ENCODE results near the gene AGTRAP. TPM values are rescaled to one million over a fixed set of nuclear protein-coding genes. Genes with fewer than 3 reads are reported as not detected.

The AGTRAP gene
- total and polyA plus RNA-seq, 2 of the 8 experiments (the other 6 are each of a cell fraction or from before 2014, with no cell fraction given) = 69.7 to 192 TPM

DNA sequence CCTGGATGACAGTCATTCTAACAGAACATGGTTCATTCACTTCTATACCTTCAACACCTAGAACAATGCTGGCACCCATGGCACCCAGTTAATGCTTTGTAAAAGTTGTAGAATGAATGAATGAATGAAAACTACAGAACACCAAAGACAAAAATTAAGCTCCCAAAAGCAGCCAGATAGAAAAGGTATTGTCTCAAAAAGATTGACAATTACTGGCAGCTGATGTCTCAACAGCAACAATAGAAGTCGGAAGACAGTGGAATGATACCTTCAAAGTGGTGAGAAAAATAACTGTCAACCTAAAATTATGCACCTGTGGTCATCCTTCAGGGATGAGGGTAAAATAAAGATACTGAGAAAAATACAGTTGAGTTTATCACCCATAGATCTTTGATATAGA is 21.1 kb downstream of the AGTRAP start:
- Histone ChIP-seq H3K9me3 (ENCODE audit: insufficient read depth in 2 of 2, low read depth in 1 of 2, low read length in 1 of 2) (peaks cover 0 to 5% of the 10 kb centered on the region in 2 experiments; a peak in 1 of 4 replicates), H4K5ac (ENCODE audit: insufficient read length, low read depth, low read length) (no peak overlapping the region), H2BK15ac (ENCODE audit: low read length) (no peak overlapping the region), H2BK12ac (ENCODE audit: low read depth, low read length) (no peak overlapping the region), H2AK5ac (ENCODE audit: low read depth, low read length) (no peak overlapping the region), H2BK120ac (replicated peaks; ENCODE audit: low read depth, low read length) (no peak overlapping the region), H3K79me2 (ENCODE audit: control insufficient read depth in 1 of 2, insufficient read depth in 2 of 2, low read length in 2 of 2) (no peaks in the 10 kb centered on the region), H2BK20ac (ENCODE audit: low read length) (no peak overlapping the region), H3K18ac (ENCODE audit: extremely low read depth, low read length) (no peak overlapping the region), H3K4me3 (ENCODE audit: extremely low read depth in 1 of 4, insufficient read depth in 2 of 4, low read depth in 3 of 4, low read length in 4 of 4) (no peak overlapping the region), H3K14ac (ENCODE audit: insufficient read length) (no peak overlapping the region), H3K4ac (replicated peaks; ENCODE audit: insufficient read length, low read depth, low read length) (no peak overlapping the region), H4K8ac (ENCODE audit: extremely low read depth, insufficient read depth, low read length) (no peak overlapping the region), H3K23ac (ENCODE audit: insufficient read length) (no peak overlapping the region), H3K27me3 (replicated peaks in 1 of 4; ENCODE audit: control insufficient read depth in 3 of 4, extremely low read depth in 1 of 4, insufficient read depth in 3 of 4, low read length in 3 of 4) (peaks cover 7 to 18% (median 17%) of the 10 kb centered on the region in 4 experiments), H3K9ac (replicated peaks in 1 of 4; ENCODE audit: extremely low read depth in 1 of 4, low read depth in 3 of 4, low read length in 3 of 4) (no peak overlapping the region), H3K4me2 (ENCODE audit: insufficient read depth in 1 of 2, low read depth in 2 of 2, low read length in 2 of 2) (no peak overlapping the region), H3K23me2 (ENCODE audit: low read depth, low read length) (no peaks in the 10 kb centered on the region; the same call in 1 of the 2 replicates), H4K20me1 (replicated peaks in 1 of 2; ENCODE audit: control insufficient read depth in 1 of 2, insufficient read depth in 2 of 2, low read length in 2 of 2) (peaks cover 0 to 1% of the 10 kb centered on the region in 2 experiments), H4K91ac (replicated peaks; ENCODE audit: insufficient read length, low read length) (no peak overlapping the region), H3K36me3 (ENCODE audit: control insufficient read depth in 2 of 4, insufficient read depth in 4 of 4, low read length in 3 of 4) (no peaks in the 10 kb centered on the region), H3K56ac (replicated peaks; ENCODE audit: insufficient read length, low read depth, low read length) (no peak overlapping the region), H3K79me1 (ENCODE audit: low read depth, low read length) (no peaks in the 10 kb centered on the region), H2BK5ac (ENCODE audit: low read depth, low read length) (no peak overlapping the region), H2AFZ (ENCODE audit: low read length) (no peak overlapping the region), H3K27ac (ENCODE audit: low read depth, low read length) (no peak overlapping the region), H3K4me1 (replicated peaks in 1 of 4; ENCODE audit: control insufficient read depth in 3 of 4, insufficient read depth in 4 of 4, low read length in 3 of 4) (peaks cover 0 to 17% (median 10%) of the 10 kb centered on the region in 4 experiments; a peak in 6 of 7 replicates)
- ChIA-PET CTCF (ENCODE audit: partially characterized antibody) (interaction anchor here (1.0 kb wide), 2 partner anchors 13 to 28 kb away, joined by 3 to 5 read pairs; no protein-coding TSS in a partner anchor), POLR2A (ENCODE audit: partially characterized antibody) (interaction anchor here (1.0 to 1.6 kb wide), 2 partner anchors 28 to 73 kb away, joined by 3 to 6 read pairs; no protein-coding TSS in a partner anchor)
- no peak for FAIRE-seq
- DNase-seq (ENCODE audit: low read depth in 1 of 2, low spot score in 2 of 2) = no peak
- 83% methylated on average over 1 of the region's 1 CpG; no CpG with 5 or more reads in 1 of the 2 experiments for WGBS, 2 experiments (ENCODE audit: extremely low coverage in 1 of 2, insufficient coverage in 1 of 2, insufficient read length in 1 of 2, insufficient replicate concordance in 2 of 2, low coverage in 1 of 2, low lambda C conversion rate in 2 of 2, missing lambda C conversion rate in 1 of 2)
- no peak for TF ChIP-seq EP300 (IDR thresholded peaks at IDR 0.05; ENCODE audit: borderline replicate concordance in 1 of 2, low read depth in 2 of 2, low read length in 2 of 2)
- TF ChIP-seq SRF (IDR thresholded peaks at IDR 0.05; ENCODE audit: low read depth, low read length) = no peak
- TF ChIP-seq, protein P1, sequence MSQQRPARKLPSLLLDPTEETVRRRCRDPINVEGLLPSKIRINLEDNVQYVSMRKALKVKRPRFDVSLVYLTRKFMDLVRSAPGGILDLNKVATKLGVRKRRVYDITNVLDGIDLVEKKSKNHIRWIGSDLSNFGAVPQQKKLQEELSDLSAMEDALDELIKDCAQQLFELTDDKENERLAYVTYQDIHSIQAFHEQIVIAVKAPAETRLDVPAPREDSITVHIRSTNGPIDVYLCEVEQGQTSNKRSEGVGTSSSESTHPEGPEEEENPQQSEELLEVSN (IDR thresholded peaks at IDR 0.05) = no peak
- no peak for TF ChIP-seq CBX5 (IDR thresholded peaks at IDR 0.05; ENCODE audit: low read depth, low read length)
- no peak for TF ChIP-seq MAFK (IDR thresholded peaks at IDR 0.05; ENCODE audit: low read depth, low read length)
- TF ChIP-seq SUZ12 (IDR thresholded peaks at IDR 0.05; ENCODE audit: low read length) = no peak
- TF ChIP-seq TCF12 (IDR thresholded peaks at IDR 0.05; ENCODE audit: low read depth, low read length) = no peak
- TF ChIP-seq CEBPB (IDR thresholded peaks at IDR 0.05; ENCODE audit: low read depth, low read length) = no peak
- TF ChIP-seq RFX5 (IDR thresholded peaks at IDR 0.05; ENCODE audit: borderline replicate concordance, low read depth, low read length) = no peak
- no peak for TF ChIP-seq KDM1A (IDR thresholded peaks at IDR 0.05; ENCODE audit: borderline replicate concordance, low read length)

Data from H1 (cell line).